Measurements from ENCODE around the gene PVALEF. TPM values are rescaled to one million over a fixed set of nuclear protein-coding genes. Genes with fewer than 3 reads are reported as not detected.

Gene PVALEF
- polyA plus RNA-seq, 4 donors = 0.31 TPM; not detected in 3

DNA sequence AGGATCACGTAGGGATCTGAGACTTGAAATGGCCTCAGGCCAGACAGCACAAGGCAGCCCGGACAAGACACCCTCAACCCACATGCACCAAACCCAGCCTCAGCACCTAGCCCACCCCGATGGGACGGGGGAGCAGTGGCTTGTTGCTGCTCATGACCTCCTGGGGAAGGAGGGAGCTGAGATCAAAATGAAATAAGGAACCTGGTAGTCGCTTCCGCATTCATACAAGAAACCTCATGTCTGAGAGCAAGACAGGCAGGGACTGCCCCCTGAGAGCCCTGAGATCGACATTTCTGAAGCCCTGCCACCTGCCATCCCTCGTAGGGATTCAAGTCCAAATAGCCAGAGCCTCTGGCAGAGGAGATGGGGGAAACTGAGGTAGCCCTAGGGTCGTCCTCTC, 63.1 kb downstream of the PVALEF start:
- peak overlapping the region in 1 of 3 donors; percentile 33 for H3K27ac ChIP-seq (ENCODE audit: low read depth in 1 of 3, low read length in 2 of 3)
- FAIRE-seq (no peak), DNase-seq (no peak)
- no peak overlapping the region for H3K4me3 ChIP-seq (ENCODE audit: low read depth in 1 of 3, low read length in 3 of 3)
- peaks cover 0 to 2% of the 10 kb centered on the region in 2 donors for H3K9me3 ChIP-seq (ENCODE audit: control insufficient read depth in 2 of 2, insufficient read depth in 1 of 2, low read depth in 1 of 2, low read length in 1 of 2)
- peaks cover 0 to 6% (median 0%) of the 10 kb centered on the region in 3 donors for H3K4me1 ChIP-seq (ENCODE audit: control insufficient read depth in 3 of 3, insufficient read depth in 2 of 3, low read depth in 1 of 3, low read length in 2 of 3)
- H3K36me3 ChIP-seq (ENCODE audit: control insufficient read depth in 3 of 3, insufficient read depth in 2 of 3, low read depth in 1 of 3, low read length in 3 of 3) = peaks cover 4 to 51% (median 4%) of the 10 kb centered on the region in 3 donors
- H3K27me3 ChIP-seq (ENCODE audit: control insufficient read depth in 3 of 3, insufficient read depth in 3 of 3, low read length in 3 of 3) = peaks cover 0 to 7% (median 0%) of the 10 kb centered on the region in 3 donors
- 73 to 77% (median 73%) methylated on average over 9 of the region's 9 CpGs for WGBS, 3 donors

DNA sequence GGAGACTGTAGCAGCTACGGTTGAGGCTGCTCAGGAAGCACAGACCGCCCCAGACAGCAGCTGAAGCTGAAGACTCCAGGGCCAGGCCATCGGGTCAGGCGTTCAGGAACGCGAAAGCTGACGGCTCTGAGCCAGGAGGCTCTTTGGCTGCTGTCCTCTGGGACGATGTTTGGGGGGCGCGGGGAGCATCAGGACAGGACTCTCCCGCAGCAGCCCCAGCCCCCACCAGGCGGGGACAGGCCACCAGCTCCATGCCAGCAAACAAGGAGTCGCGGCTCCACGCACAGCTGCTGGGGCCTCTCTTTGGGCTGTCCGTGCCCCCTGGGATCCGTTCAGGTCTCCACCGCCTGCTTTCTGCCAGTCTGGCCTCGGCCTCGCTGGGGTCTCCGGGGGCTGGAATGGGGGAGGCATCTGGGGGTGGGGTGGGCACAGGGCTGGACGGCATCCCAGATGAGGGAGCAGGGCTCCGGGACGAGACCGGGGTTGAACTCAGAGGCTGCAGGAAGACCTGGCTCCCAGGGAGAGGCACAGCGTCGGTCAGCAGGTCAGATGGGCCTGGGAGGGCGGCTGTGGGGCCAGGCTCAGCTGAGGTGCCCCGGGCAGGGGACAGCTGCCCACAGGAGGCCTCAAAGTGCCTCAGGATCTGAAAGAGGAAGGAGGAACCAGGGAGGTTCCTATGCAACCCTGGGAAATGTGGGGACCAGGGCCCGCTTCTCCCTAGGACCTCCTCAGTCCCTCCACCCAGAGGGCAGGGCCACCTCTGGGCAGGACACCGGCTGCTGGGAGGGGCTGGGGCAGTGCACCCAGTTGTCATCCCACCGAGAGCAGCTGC, 63.7 kb downstream of the PVALEF start:
- FAIRE-seq (no peak), DNase-seq (no peak)
- H3K4me1 ChIP-seq (ENCODE audit: control insufficient read depth in 3 of 3, insufficient read depth in 2 of 3, low read depth in 1 of 3, low read length in 2 of 3) = no peaks in the 10 kb centered on the region
- H3K36me3 ChIP-seq (ENCODE audit: control insufficient read depth in 3 of 3, insufficient read depth in 2 of 3, low read depth in 1 of 3, low read length in 3 of 3) = peaks cover 4 to 57% (median 6%) of the 10 kb centered on the region in 3 donors
- H3K4me3 ChIP-seq (ENCODE audit: low read depth in 1 of 3, low read length in 3 of 3) = no peak overlapping the region
- H3K27ac ChIP-seq (ENCODE audit: low read depth in 1 of 3, low read length in 2 of 3) = peak overlapping the region in 1 of 3 donors; percentile 33
- H3K9me3 ChIP-seq (ENCODE audit: control insufficient read depth in 2 of 2, insufficient read depth in 1 of 2, low read depth in 1 of 2, low read length in 1 of 2) = peaks cover 0 to 2% of the 10 kb centered on the region in 2 donors
- 86 to 93% (median 92%) methylated on average over 32 of the region's 32 CpGs for WGBS, 3 donors
- H3K27me3 ChIP-seq (ENCODE audit: control insufficient read depth in 3 of 3, insufficient read depth in 3 of 3, low read length in 3 of 3) = peaks cover 0 to 2% (median 0%) of the 10 kb centered on the region in 3 donors

DNA sequence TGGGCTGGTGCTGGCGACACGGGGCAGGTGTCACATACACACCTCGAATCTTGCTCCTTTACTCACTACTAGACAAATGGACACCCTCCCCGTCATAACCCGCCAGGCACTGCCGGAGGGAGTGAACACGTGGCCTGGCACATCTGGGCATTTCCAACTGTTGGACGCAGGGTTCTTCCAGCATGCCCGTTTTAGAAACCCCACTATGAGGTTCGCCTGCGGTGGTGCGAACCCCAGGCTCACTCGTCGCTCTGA, 64.3 kb downstream of the PVALEF start:
- no peak for FAIRE-seq
- H3K4me1 ChIP-seq (ENCODE audit: control insufficient read depth in 3 of 3, insufficient read depth in 2 of 3, low read depth in 1 of 3, low read length in 2 of 3) = no peaks in the 10 kb centered on the region
- no peaks in the 10 kb centered on the region for H3K27me3 ChIP-seq (ENCODE audit: control insufficient read depth in 3 of 3, insufficient read depth in 3 of 3, low read length in 3 of 3)
- H3K27ac ChIP-seq (ENCODE audit: low read depth in 1 of 3, low read length in 2 of 3) = no peak overlapping the region
- DNase-seq = no peak
- peaks cover 0 to 2% of the 10 kb centered on the region in 2 donors for H3K9me3 ChIP-seq (ENCODE audit: control insufficient read depth in 2 of 2, insufficient read depth in 1 of 2, low read depth in 1 of 2, low read length in 1 of 2)
- no peak overlapping the region for H3K4me3 ChIP-seq (ENCODE audit: low read depth in 1 of 3, low read length in 3 of 3)
- peaks cover 4 to 63% (median 6%) of the 10 kb centered on the region in 3 donors for H3K36me3 ChIP-seq (ENCODE audit: control insufficient read depth in 3 of 3, insufficient read depth in 2 of 3, low read depth in 1 of 3, low read length in 3 of 3)
- 91 to 94% (median 94%) methylated on average over 14 of the region's 14 CpGs for WGBS, 3 donors

DNA sequence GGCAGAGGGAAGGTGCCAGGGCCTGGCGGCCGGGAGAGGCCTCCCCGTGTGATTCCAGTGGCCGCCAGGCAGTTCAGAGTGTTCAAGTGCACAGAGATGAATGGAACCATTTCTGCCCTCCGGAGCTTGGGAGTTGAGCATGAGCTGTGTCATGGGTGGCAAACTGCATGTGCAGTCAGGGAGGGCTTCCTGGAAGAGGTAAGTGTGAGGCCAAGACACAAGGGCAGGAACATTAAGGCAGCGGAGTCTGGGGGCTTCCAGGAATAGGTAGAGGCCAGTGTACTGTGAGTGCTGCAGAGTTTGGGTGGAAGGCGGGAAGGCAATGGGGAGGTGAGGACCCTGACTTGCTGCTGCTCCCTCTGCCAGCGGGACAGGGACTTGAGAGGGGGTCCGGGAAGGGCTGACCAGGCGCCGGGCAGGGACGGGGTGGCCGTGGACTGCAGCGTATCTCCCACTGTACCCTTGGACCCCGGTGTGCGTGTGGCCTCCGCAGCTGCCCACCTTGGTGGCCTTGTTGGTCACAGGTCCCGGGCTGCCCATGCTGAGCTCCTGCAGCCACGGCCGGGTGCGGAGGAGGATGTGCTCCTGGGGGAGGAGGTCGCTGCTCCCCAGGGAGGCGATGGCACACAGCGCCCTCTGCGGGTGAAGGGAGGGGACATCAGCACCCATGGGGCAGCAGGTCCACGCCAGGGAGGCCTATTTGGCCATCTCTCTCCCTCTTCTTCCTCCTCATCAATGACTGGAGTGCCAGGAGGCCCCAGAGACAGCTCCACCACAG, 64.9 kb downstream of the PVALEF start:
- FAIRE-seq (no peak), DNase-seq (no peak)
- Histone ChIP-seq H3K4me3 (ENCODE audit: low read depth in 1 of 3, low read length in 3 of 3) (no peak overlapping the region), H3K9me3 (ENCODE audit: control insufficient read depth in 2 of 2, insufficient read depth in 1 of 2, low read depth in 1 of 2, low read length in 1 of 2) (peaks cover 0 to 2% of the 10 kb centered on the region in 2 donors), H3K36me3 (ENCODE audit: control insufficient read depth in 3 of 3, insufficient read depth in 2 of 3, low read depth in 1 of 3, low read length in 3 of 3) (peaks cover 4 to 66% (median 6%) of the 10 kb centered on the region in 3 donors), H3K27ac (ENCODE audit: low read depth in 1 of 3, low read length in 2 of 3) (no peak overlapping the region), H3K4me1 (ENCODE audit: control insufficient read depth in 3 of 3, insufficient read depth in 2 of 3, low read depth in 1 of 3, low read length in 2 of 3) (no peaks in the 10 kb centered on the region), H3K27me3 (ENCODE audit: control insufficient read depth in 3 of 3, insufficient read depth in 3 of 3, low read length in 3 of 3) (no peaks in the 10 kb centered on the region)
- WGBS, 3 donors = 90 to 94% (median 93%) methylated on average over 14 to 26 of the region's 26 CpGs

DNA sequence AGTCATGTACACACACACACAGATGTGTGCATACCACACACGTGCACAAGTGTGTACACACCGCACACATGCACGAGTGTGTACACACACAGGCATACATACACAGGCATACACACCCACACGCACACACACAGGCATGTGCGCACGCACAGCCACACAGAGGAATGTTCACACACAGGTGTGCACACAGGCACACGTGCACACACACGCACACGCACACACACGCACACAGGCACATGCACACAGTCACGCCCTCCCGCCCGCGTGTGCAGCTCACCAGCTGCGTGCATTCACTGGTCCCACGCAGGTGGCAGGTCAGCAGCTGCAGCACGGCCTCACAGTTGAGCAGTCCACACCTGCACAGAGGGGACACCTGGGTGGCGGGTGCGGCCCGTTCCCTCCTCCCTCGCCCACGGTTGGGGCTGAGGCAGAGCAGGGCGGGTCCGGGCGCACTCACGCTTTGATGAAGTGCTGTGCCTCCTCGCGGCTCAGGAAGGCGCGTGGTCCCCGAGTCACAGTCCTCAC, 65.9 kb downstream of the PVALEF start:
- H3K4me3 ChIP-seq (ENCODE audit: low read depth in 1 of 3, low read length in 3 of 3) = no peak overlapping the region
- DNase-seq = no peak
- peaks cover 4 to 75% (median 6%) of the 10 kb centered on the region in 3 donors for H3K36me3 ChIP-seq (ENCODE audit: control insufficient read depth in 3 of 3, insufficient read depth in 2 of 3, low read depth in 1 of 3, low read length in 3 of 3)
- 81 to 87% (median 87%) methylated on average over 28 to 31 of the region's 31 CpGs for WGBS, 3 donors
- H3K4me1 ChIP-seq (ENCODE audit: control insufficient read depth in 3 of 3, insufficient read depth in 2 of 3, low read depth in 1 of 3, low read length in 2 of 3) = no peaks in the 10 kb centered on the region
- no peak overlapping the region for H3K27ac ChIP-seq (ENCODE audit: low read depth in 1 of 3, low read length in 2 of 3)
- peaks cover 0 to 2% of the 10 kb centered on the region in 2 donors for H3K9me3 ChIP-seq (ENCODE audit: control insufficient read depth in 2 of 2, insufficient read depth in 1 of 2, low read depth in 1 of 2, low read length in 1 of 2)
- no peak for FAIRE-seq
- H3K27me3 ChIP-seq (ENCODE audit: control insufficient read depth in 3 of 3, insufficient read depth in 3 of 3, low read length in 3 of 3) = no peaks in the 10 kb centered on the region

DNA sequence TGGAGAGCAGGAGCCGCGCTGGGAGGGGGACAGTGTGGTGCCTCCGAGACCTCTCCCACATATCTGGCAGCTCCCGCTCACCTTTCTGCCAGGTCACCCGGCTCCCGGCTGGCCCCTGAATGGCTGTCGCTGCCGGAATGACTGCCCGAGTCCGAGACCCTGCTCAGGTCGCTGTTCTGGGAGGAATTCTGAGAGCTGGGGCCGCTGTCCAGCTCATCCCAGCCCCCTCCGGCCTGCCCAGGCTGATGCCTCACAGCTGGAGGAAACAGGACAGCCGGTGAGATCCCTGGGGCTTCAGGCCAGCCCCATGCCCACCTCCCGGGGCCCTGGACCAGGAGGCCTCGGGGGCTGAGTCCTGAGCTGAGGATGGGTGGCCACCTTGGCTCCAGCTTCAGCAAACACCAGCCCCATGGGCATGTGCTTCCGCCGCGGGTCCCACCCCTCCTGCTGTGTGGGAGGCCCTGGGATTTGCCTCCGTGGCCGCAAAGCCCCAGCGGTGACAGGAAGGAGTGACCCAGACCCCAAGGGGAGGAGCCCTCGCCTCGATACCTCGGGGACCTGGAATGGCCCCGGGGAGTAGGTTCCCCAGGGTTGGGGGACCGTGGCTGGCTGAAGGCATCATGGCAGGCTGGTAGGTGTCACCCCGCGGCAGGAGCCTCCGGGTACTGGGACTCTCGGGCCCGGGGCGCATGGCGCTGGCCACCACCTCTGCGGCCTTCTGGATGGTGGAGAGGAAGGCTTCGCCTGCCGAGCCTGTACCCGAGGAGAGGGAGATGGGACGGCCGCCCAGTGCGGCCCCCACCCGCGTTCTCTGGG, 66.7 kb downstream of the PVALEF start:
- Histone ChIP-seq H3K4me3 (ENCODE audit: low read depth in 1 of 3, low read length in 3 of 3) (no peak overlapping the region), H3K36me3 (ENCODE audit: control insufficient read depth in 3 of 3, insufficient read depth in 2 of 3, low read depth in 1 of 3, low read length in 3 of 3) (peaks cover 4 to 83% (median 6%) of the 10 kb centered on the region in 3 donors), H3K27me3 (ENCODE audit: control insufficient read depth in 3 of 3, insufficient read depth in 3 of 3, low read length in 3 of 3) (no peaks in the 10 kb centered on the region), H3K4me1 (ENCODE audit: control insufficient read depth in 3 of 3, insufficient read depth in 2 of 3, low read depth in 1 of 3, low read length in 2 of 3) (no peaks in the 10 kb centered on the region), H3K9me3 (ENCODE audit: control insufficient read depth in 2 of 2, insufficient read depth in 1 of 2, low read depth in 1 of 2, low read length in 1 of 2) (peaks cover 0 to 2% of the 10 kb centered on the region in 2 donors), H3K27ac (ENCODE audit: low read depth in 1 of 3, low read length in 2 of 3) (no peak overlapping the region)
- WGBS, 3 donors = 92 to 94% (median 93%) methylated on average over 29 to 43 of the region's 43 CpGs
- no peak for FAIRE-seq
- DNase-seq = no peak
